GM19239 (cell line): Measurements from ENCODE around the gene RRBP1.

Experiments used
- DNase-seq: peaks from one replicate; pipeline ENCODE4 v3.0.0; 2011; ENCODE audit warnings: low spot score; ENCODE audit not compliant: insufficient read length
- FAIRE-seq: peaks from 2 replicates; lab custom pipeline; 2011; peaks lifted over from hg19 to GRCh38; lab: Jason Lieb, UNC

Gene RRBP1

GRCh38 chr20:17640146-17640874 is 41.7 kb downstream of the RRBP1 start:
- DNase-seq (no peak), FAIRE-seq (no peak)

- DNase-seq (no peak), FAIRE-seq (no peak)
Observed at GRCh38 chr20:17638835-17639407, 43.1 kb downstream of the RRBP1 start.

DNA sequence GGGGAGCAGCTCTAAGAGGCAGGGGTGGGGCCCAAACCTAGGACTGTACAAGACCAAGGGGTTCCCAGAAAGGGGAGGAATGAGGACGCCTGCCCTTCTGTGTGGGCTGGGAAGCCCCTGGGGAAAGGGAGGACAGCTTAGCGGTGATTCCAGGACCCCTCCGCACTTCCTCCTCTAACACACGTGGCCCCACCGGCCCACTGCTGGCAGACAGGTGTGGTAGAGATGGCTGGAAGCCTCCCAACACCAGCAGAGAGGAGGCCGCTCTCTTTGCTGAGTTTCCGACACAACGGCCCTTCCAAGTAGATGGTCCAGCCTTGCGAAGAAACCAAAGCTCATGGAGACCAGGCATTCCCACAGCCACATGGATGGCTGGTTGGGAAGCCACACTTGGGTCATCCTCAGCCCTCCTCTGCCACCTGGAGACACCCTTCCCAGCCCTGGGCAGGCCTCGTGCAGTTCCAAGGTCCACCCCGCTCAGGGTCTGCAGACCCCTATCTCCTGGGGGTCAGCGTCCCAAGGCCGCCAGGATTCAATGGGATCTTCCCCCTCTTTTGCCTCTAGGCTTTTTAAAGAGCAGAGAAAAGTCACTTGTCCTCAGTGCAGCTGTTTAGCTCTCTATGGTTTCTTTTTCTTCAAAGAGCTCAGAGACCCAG is 43.9 kb downstream of the RRBP1 start:
- FAIRE-seq (no peak), DNase-seq (no peak)

- FAIRE-seq (no peak), DNase-seq (no peak)
Observed at GRCh38 chr20:17637413-17637780, 44.6 kb downstream of the RRBP1 start.

DNA sequence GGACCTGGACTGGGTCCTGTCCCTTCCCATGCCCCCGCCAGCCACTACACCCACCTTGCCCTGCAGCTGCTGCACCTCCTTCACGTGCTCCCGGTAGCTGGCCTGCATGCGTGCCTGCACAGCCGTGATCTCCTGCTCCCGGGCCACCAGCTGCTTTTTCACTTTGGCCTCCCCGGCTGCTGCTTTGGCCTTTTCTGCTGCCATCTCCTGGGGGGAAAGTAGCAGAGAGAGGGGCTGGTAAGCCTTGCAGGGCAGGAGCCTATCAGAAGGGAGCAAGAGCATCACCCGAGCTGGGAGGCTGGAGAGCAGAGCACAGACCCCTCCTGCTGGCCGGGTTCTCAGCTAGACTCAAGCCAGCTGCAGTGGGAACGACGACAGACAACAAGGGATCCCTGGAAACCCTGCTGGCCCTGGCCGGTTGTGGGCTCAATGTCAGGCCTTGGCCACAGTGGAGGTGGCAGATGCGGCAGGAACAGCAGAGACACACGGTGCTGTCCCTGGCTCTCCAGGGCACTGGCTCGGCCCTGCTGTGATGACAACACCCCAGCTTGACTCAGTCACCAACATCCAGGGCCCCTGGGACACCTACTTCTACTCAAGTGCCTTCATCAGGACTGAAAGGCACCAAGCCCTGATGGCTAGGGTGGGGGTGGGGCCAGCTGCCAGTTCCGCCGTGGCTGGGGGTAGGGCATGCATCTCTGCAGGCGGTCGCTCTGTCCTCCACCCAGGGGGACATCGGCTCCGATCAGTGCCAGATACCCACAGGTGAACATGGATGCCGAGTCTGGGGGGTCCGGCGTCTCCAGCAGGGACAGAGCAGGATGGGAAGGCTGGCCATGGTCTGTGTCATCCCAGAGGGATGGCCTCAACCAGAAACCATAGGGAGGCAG is 45.3 kb downstream of the RRBP1 start:
- DNase-seq (no peak), FAIRE-seq (no peak)

DNA sequence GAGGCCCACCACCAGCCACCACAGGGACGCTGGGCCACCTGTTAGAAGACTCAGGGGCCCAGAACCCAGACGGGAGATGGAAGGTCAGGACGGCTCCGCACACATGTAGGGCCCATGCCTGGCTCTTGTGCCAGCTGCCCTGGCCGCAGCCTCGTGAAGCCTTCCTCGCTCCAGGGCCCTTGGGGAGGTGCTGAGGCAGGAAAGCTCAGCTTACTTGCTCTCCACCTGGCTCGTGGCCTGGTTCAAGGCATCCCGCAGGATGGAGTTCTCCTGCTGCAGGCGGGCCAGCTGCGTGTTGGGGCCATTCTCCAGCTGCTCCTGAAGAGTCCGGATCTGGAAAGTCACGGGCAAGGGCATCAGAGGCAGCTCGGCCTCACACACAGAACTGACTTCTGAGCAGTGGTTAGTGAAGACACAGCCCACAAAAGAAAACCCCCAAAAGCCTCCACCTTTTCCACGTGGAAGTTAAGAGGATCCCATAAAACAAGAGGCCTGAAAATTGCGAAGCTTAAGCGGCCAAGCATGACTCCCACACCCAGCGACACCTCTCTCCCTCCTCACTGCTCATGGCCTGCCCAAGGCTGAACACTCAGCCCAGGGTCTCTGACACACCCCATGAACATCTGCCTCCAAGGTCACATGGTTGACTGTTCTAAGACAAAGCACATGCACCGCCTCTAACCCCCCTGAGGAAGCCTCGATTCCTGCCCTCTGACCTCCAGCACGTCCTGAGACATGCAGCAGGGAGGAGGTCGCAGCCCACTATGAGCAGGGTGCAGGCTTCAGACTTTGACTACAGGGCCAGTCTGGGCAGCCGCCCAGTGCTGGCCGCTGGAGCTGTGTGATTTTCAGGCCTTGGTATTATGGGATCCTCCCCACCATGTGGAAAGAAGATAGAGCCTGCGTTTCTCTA is 46.5 kb downstream of the RRBP1 start:
- DNase-seq (no peak), FAIRE-seq (no peak)

DNA sequence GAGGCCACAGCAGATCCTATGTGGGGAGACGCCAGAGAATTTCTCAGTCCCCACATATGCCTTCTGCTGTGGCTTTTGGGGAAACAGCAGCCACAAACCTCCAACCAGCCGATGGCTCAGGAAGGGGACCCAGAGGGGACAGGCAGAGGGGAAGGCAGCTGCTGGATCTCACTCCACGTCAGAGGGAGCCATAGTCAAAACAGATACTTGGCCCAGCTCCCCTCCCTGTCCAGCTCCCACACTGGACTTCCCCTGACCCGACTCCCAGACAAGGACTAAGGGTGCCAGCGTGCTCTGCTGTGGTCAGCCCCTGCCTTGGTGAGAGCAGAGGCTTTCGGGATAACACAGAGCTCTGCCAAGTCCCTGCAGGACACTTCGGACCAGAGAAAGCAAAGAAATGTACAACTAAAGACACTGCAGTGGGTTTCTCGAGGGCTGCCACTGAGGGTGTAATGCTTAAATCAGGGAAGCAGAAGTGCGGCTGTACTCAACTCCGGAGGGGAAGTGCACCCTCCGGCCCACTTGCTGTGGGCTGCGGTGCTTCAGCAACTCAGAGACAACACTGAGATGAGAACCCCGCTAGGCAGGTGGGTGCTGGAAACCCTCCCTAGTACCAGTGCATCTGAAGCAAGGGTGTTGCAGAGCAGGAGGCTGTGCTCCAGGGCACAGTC is 47.2 kb downstream of the RRBP1 start:
- FAIRE-seq (no peak), DNase-seq (no peak)

- no peak for DNase-seq
- FAIRE-seq: no peak
Observed at GRCh38 chr20:17633850-17634500, 48.1 kb downstream of the RRBP1 start.

DNA sequence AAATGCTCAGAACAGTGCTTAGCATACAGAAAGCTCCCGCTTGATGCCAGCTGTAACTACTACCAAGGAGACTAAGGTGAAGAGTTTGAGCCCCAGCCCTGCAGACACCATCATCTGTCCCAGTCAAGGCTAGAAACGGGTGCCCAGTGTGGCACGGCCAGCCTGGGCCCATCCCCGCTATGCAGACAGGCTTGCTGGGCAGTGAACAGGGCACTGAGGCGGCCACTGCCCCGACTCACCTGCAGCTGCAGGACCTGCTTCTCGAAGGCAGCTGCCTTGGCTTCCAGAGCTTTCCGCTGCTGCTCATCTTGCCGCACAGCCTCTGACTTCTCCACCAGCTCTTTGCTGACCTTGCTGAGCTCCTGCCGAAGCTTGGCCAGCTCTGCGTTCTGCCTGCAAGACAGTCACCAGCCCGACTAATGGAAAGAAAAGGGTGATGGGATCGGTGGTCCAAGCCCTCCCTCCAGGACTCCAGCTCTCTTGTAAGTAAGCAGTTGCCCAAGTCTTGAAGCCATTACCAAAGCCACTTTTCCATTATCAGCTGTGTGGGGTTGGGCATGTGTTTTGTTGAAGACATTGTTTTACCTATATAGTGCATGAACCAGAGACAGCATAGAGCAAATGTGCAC is 48.7 kb downstream of the RRBP1 start:
- no peak for DNase-seq
- FAIRE-seq: no peak

DNA sequence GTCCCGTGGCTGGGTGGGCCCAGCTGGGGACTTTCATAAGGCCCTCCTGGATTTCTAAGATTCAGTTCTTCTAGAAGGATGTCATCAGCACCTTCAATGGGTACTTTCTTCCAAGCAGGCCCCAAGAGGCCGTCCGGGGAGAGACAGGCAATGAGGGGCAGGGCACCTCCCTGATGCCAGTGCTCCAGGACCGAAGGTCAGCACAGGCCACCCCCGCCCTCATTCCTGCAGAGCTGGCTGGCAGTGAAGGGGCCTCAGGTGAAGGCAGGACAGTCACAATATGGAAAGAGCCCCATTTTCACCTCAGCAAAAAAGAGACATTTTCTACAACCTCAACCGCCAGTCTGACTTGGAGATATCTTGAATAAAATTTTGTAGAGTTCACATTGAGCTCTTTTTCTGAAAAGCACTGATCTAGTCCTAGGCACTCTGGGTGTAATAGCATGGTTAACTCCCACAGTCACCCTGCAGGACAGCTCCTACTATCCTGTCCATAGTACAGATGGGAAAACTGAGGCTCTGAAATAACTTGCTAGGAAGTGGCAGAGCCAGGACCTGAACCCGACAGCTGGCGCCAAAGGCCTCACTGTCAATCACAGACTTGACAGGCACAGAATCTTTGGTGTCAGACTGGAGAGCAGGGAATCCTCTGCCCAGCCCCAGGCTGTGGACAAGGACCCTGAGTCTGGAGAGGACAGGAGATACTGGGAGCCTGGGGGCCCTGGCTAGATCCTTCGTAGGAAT is 50.3 kb downstream of the RRBP1 start:
- no peak for FAIRE-seq
- DNase-seq: no peak

DNA sequence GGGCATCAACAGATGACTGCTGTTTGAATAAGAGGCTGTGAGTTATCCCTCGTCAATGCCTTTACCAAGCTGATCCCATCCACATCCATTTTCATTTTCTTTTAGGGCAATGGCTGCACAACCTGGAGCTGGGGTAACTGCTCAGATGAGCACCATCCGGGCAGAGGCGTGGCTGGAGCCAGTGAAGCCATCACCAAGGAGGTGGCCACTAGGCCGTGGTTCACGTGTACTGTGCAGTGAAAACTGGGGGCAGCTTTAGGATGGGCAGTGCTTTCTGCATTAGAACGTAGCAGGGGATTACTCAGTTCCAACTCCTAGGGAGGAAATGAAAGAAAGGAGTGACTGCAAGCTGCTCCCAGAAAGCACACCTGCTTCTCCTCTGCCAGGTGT is 51.2 kb downstream of the RRBP1 start:
- no peak for DNase-seq
- no peak for FAIRE-seq

GRCh38 chr20:17630151-17630805 is 51.8 kb downstream of the RRBP1 start:
- DNase-seq (no peak), FAIRE-seq (no peak)

- DNase-seq (no peak), FAIRE-seq (no peak)
Observed at GRCh38 chr20:17629678-17630089, 52.4 kb downstream of the RRBP1 start.

GRCh38 chr20:17629025-17629424 is 53.0 kb downstream of the RRBP1 start:
- DNase-seq (no peak), FAIRE-seq (no peak)

DNA sequence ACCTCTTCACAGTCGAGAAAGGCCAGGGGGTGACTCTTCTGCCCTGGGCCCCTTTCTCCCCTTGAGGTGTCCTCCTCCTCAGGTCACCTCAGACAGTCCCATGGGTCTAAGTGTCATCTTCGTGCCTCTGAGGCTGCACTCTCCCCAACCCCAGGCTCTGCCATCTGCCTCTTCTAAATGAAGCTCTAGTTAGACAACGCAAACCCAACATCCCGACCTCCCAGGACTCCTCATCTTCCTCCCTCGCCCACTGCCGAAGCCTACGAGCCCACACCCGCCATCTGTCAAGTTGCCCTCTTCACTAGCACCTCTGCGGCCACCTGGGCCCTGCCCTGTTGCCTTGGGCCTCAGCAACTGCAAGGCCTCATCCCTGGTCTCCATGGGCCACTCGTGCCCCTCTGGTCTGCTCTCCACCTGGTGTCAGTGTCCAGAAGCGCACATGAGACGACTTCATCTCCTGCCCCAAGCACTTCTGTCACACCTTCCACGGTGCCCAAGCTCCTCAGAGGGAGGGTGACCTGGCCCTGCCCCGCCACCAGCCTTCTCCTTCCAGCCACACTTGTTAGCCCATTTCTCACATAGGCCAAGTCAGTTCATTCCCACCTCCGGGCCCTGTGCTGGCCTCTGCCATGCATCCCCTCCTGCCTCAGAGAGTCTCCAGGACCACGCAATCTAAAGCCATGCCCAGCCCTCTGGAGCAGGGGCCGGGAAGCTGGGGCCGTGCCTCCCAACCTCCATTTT is 53.8 kb downstream of the RRBP1 start:
- DNase-seq (no peak), FAIRE-seq (no peak)
